PC-9 (cell line): ENCODE measurements around the gene HLA-DMB. TPM values are rescaled to one million over a fixed set of nuclear protein-coding genes. Genes with fewer than 3 reads are reported as not detected.

Experiments used
- BruUV-seq: library from RNA; stranded (reverse); fragments of 400-500 nt; replicated peaks from 2 replicates; lab custom pipeline; 2021; lab: Mats Ljungman, UMichigan
- CTCF ChIA-PET: fragments of 300-600 bp; sonication (Branson Sonifier 250); formaldehyde crosslinking; loops from one replicate; lab custom pipeline; 2022; ENCODE audit warnings: antibody characterized with exemption; lab: Charles Lee
- POLR2A ChIA-PET: fragments of 300-600 bp; sonication (Branson Sonifier 250); formaldehyde crosslinking; loops from one replicate; lab custom pipeline; 2022; ENCODE audit warnings: antibody characterized with exemption; ENCODE audit not compliant: unreplicated experiment; lab: Charles Lee
- DNase-seq, 2 experiments: peaks; one replicate each; pipeline versions ENCODE4 v3.0.0 to v3.0.0-alpha.2; 2015 to 2022; ENCODE audit warnings: mixed read lengths in 1 of 2
- H2AFZ ChIP-seq: fragments of 200-600 bp; sonication (generic); 2 replicates; pipeline ENCODE4 v1.8.1; 2017; ENCODE audit warnings: antibody characterized with exemption
- H3F3A ChIP-seq: fragments of 200-600 bp; sonication (generic); 2 replicates; pipeline ENCODE4 v1.8.1; 2017; ENCODE audit warnings: antibody characterized with exemption, mild to moderate bottlenecking, low read depth; ENCODE audit not compliant: insufficient read depth
- H3K27ac ChIP-seq: fragments of 200-600 bp; sonication (generic); 2 replicates; pipeline ENCODE4 v1.6.1; 2016; ENCODE audit warnings: mixed run types
- H3K27me3 ChIP-seq: fragments of 200-600 bp; sonication (generic); 2 replicates; pipeline ENCODE4 v1.6.1; 2016; ENCODE audit warnings: low read depth, mixed run types; ENCODE audit not compliant: insufficient read depth
- H3K36me3 ChIP-seq: fragments of 200-600 bp; sonication (generic); 2 replicates; pipeline ENCODE4 v1.6.1; 2016; ENCODE audit warnings: low read depth, mixed run types
- H3K4me1 ChIP-seq: fragments of 200-600 bp; sonication (generic); replicated peaks from 2 replicates; pipeline ENCODE4 v1.6.1; 2016; ENCODE audit warnings: mixed run types; ENCODE audit not compliant: insufficient read depth
- H3K4me2 ChIP-seq: fragments of 200-600 bp; sonication (generic); 2 replicates; pipeline ENCODE4 v1.6.1; 2017; ENCODE audit warnings: mixed run types
- H3K4me3 ChIP-seq: fragments of 200-600 bp; sonication (generic); 2 replicates; pipeline ENCODE4 v1.6.1; 2016; ENCODE audit warnings: mixed run types
- H3K79me2 ChIP-seq: fragments of 200-600 bp; sonication (generic); 2 replicates; pipeline ENCODE4 v1.6.1; 2017; ENCODE audit warnings: low read depth, mixed run types
- H3K9me2 ChIP-seq: fragments of 200-600 bp; sonication (generic); 2 replicates; pipeline ENCODE4 v1.8.1; 2017; ENCODE audit warnings: mild to moderate bottlenecking; ENCODE audit not compliant: insufficient read depth
- H3K9me3 ChIP-seq: fragments of 200-600 bp; sonication (generic); 2 replicates; pipeline ENCODE4 v1.8.1; 2016; ENCODE audit warnings: low read depth; ENCODE audit not compliant: insufficient read depth
- H4K20me1 ChIP-seq: fragments of 200-600 bp; sonication (generic); 2 replicates; pipeline ENCODE4 v1.8.1; 2017; ENCODE audit not compliant: insufficient read depth
- CTCF ChIP-seq: fragments of 200-600 bp; sonication (generic); conservative IDR thresholded peaks from 2 replicates; pipeline ENCODE4 v1.6.1; 2017; ENCODE audit warnings: mixed run types, antibody characterized with exemption, mild to moderate bottlenecking, moderate library complexity
- EZH2 ChIP-seq: fragments of 200-600 bp; sonication (generic); IDR thresholded peaks from 2 replicates; pipeline ENCODE4 v1.8.0; 2017; ENCODE audit warnings: antibody characterized with exemption, low read depth
- intact Hi-C: fragments of 100-400 bp; cut with micrococcal nuclease; formaldehyde crosslinking; loops from one replicate; pipeline ENCODE4 v1.10.0; 2022; ENCODE audit not compliant: unreplicated experiment
- total RNA-seq: library from RNA; stranded (reverse); gene quantifications from 2 replicates; pipeline ENCODE4 v1.2.3, GENCODE V29; 2021

Gene HLA-DMB
- total RNA-seq, 1 experiment from 2014 or later = 1.1 TPM

GRCh38 chr6:32932132-32932868, 8.5 kb downstream of the HLA-DMB start:
- DNase-seq = no peak
- Histone ChIP-seq H3K36me3 (no peaks in the 10 kb centered on the region), H3K79me2 (no peaks in the 10 kb centered on the region), H2AFZ (no peak overlapping the region), H3K9me3 (no peaks in the 10 kb centered on the region), H3K4me2 (no peak overlapping the region), H3F3A (no peaks in the 10 kb centered on the region), H3K27me3 (peaks cover 37% of the 10 kb centered on the region), H3K4me3 (no peak overlapping the region), H3K9me2 (no peaks in the 10 kb centered on the region), H3K4me1 (no peaks in the 10 kb centered on the region), H4K20me1 (no peaks in the 10 kb centered on the region), H3K27ac (no peak overlapping the region)
- ChIA-PET CTCF (interaction anchor here (1.1 to 1.9 kb wide), 2 partner anchors 38 to 317 kb away, joined by 3 to 10 read pairs; no protein-coding TSS in a partner anchor), POLR2A (no interaction called here)
- no TSS peak for BruUV-seq
- intact Hi-C loops = no loop called here
- TF ChIP-seq EZH2 (no peak), CTCF (no peak)

DNA sequence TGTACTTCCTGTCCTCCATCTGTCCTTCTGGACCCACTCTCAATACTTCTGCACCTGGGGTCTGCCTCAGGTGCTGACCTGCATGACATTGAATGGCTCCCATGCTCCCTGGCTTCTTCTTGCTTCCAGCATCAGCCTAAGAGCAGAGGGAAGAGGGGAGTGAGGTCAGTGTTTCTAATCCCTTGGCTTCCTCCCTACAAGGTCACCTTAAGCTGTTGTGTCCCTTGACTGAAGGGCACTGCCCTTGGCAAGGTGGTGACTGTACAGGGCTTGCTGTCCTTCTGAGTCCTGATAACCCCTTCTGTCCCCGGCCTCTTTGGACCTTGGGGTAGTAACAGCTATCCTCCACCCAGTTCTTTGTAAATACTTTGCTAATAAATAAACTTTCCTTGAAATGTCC, 9.6 kb downstream of the HLA-DMB start:
- Histone ChIP-seq H2AFZ (no peak overlapping the region), H3K36me3 (no peaks in the 10 kb centered on the region), H3K79me2 (no peaks in the 10 kb centered on the region), H3K4me2 (no peak overlapping the region), H3K9me3 (no peaks in the 10 kb centered on the region), H3K4me3 (no peak overlapping the region), H3K4me1 (no peaks in the 10 kb centered on the region), H3K27me3 (peaks cover 26% of the 10 kb centered on the region), H3K27ac (no peak overlapping the region), H3F3A (no peaks in the 10 kb centered on the region), H3K9me2 (no peaks in the 10 kb centered on the region), H4K20me1 (no peaks in the 10 kb centered on the region)
- DNase-seq = no peak
- CTCF ChIA-PET = no interaction called here
- BruUV-seq = no TSS peak
- TF ChIP-seq EZH2 = no peak
- no peak for TF ChIP-seq CTCF
- POLR2A ChIA-PET = no interaction called here
- intact Hi-C loops = no loop called here

GRCh38 chr6:32922083-32922482, 18.7 kb downstream of the HLA-DMB start:
- intact Hi-C loops = no loop called here
- no peaks in the 10 kb centered on the region for H3K9me3 ChIP-seq
- no peaks in the 10 kb centered on the region for H3K4me1 ChIP-seq
- H3K27ac ChIP-seq = no peak overlapping the region
- no peak overlapping the region for H3K4me2 ChIP-seq
- CTCF ChIA-PET = no interaction called here
- H4K20me1 ChIP-seq = no peaks in the 10 kb centered on the region
- BruUV-seq = no TSS peak
- POLR2A ChIA-PET = no interaction called here
- no peaks in the 10 kb centered on the region for H3K79me2 ChIP-seq
- no peaks in the 10 kb centered on the region; the same call in 1 of the 2 replicates for H3K9me2 ChIP-seq
- H3K27me3 ChIP-seq = no peaks in the 10 kb centered on the region
- no peak overlapping the region for H2AFZ ChIP-seq
- no peak overlapping the region for H3K4me3 ChIP-seq
- H3F3A ChIP-seq = no peaks in the 10 kb centered on the region
- TF ChIP-seq EZH2 (no peak), CTCF (no peak)
- H3K36me3 ChIP-seq = no peaks in the 10 kb centered on the region
- no peak for DNase-seq
